ENCODE results near the gene PARL.
"Not testable (repeated sequence)": the region's sequence is repeated elsewhere in the genome, so short reads cannot be mapped to it uniquely, and the experiment has no call there.

The PARL gene

GRCh38 chr3:183789826-183790225 lies 94.9 kb downstream of the PARL start:
- DNase-seq (ENCODE audit: low spot score), result no peak

- not testable (repeated sequence) for DNase-seq (ENCODE audit: low spot score)
Observed at GRCh38 chr3:183784503-183784902, 100.2 kb downstream of the PARL start.

GRCh38 chr3:183782576-183783276 lies 102.0 kb downstream of the PARL start:
- DNase-seq (ENCODE audit: low spot score), result no peak

- DNase-seq (ENCODE audit: low spot score), result no peak
Observed at GRCh38 chr3:183781246-183781645, 103.4 kb downstream of the PARL start.

- no peak for DNase-seq (ENCODE audit: low spot score)
Observed at GRCh38 chr3:183779896-183780465, 104.7 kb downstream of the PARL start.
